NCI-H446 (cell line): ENCODE data around the gene SARS1.
A peak's percentile ranks its signal among the peaks of the same experiment; 100 is the strongest.
"Not testable (repeated sequence)": the region's sequence is repeated elsewhere in the genome, so short reads cannot be mapped to it uniquely, and the experiment has no call there.

Source experiments
- DNase-seq, 2 experiments: peaks; one replicate each; lab custom pipeline; 2025; lab: John Stamatoyannopoulos, UW

Gene SARS1

GRCh38 chr1:109274533-109275476 is 61.1 kb downstream of the SARS1 start:
- DNase-seq, result no peak

- no peak for DNase-seq
Observed at GRCh38 chr1:109275706-109276345, 62.1 kb downstream of the SARS1 start.

GRCh38 chr1:109277434-109278204 is 63.9 kb downstream of the SARS1 start:
- DNase-seq, result peak; percentile 38 to 67

- no peak for DNase-seq
Observed at GRCh38 chr1:109279615-109280278, 66.0 kb downstream of the SARS1 start.

DNA sequence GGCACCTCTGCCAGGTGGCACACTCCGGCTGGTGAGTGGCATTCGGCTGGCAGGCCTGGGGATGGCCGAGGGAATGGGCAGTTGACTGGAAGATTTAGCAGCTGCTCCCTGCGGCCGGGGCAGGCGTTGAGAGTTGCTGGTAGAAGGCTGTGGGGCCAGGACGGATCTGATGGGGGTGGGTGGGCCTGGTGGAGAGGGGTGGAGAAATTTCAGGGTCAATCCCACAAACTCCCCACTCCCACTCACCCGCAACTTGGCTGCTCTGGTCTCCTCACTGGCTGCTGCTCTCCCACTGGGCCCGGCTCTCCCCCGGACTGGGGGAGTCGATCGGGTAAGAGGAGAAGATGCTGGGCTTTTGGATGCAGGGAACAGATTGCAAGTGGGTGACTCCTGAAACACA is 67.1 kb downstream of the SARS1 start:
- DNase-seq, result no peak

GRCh38 chr1:109281680-109282496 is 68.2 kb downstream of the SARS1 start:
- no peak for DNase-seq

DNA sequence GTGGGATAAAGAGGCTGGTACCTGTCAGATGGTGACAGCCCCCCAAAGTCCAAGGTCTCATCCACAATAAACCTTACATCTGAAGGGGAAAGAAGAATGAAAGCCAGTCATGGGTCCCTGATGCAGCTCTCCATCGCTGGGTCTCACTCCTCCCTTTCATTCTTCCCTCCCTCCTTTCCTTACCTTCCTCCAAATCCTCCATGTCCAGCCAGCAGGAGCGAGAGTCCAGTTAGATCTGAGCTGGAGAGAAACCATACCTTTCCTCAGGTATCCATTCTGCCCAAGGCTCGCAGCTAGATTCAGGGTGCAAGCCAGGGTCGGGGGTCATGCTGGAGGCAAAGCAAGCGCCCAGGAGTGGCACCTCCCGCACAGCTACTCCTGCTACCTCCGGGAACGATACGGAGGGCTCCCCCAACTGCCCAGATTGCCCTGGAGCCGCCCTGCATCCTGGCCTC is 68.8 kb downstream of the SARS1 start:
- DNase-seq, result no peak

GRCh38 chr1:109282952-109283747 is 69.4 kb downstream of the SARS1 start, which contains the start of gene PSRC1:
PSRC1 (minus strand) TSS chr1:109283145.
- peak; percentile 96 to 99 for DNase-seq

- DNase-seq, result no peak
Observed at GRCh38 chr1:109283748-109284600, 70.3 kb downstream of the SARS1 start.

DNA sequence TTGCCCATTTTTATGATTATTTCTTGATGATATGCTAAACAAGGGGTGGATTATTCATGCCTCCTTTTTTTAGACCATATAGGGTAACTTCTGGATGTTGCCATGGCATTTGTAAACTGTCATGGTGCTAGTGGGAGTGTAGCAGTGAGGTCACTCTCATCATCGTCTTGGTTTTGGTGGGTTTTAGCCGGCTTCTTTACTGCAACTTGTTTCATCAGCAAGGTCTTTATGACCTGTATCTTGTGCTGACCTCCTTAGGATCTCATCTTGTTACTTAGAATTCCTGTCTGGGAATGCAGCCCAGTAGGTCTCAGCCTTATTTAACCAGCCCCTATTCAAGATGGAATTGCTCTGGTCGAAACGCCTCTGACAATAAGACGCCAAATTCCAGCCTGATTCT is 73.0 kb downstream of the SARS1 start:
- not testable (repeated sequence) for DNase-seq
